A204.1 (cell line): ENCODE results near the gene PFKM.

ENCODE experiments used
- FAIRE-seq: peaks from 2 replicates; lab custom pipeline; 2012; peaks lifted over from hg19 to GRCh38; lab: Jason Lieb, UNC

PFKM gene

GRCh38 chr12:48187916-48188695, 68.9 kb downstream of the PFKM start:
- FAIRE-seq: no peak

GRCh38 chr12:48189331-48190125, 70.4 kb downstream of the PFKM start:
- peak; percentile 95 for FAIRE-seq

- FAIRE-seq: no peak
Observed at GRCh38 chr12:48191096-48191495, 71.9 kb downstream of the PFKM start.

- FAIRE-seq: no peak
Observed at GRCh38 chr12:48192861-48193260, 73.7 kb downstream of the PFKM start.

GRCh38 chr12:48193623-48194022, 74.5 kb downstream of the PFKM start:
- FAIRE-seq: no peak

- no peak for FAIRE-seq
Observed at GRCh38 chr12:48194799-48195201, 75.6 kb downstream of the PFKM start.
